HG03558 (cell line): ENCODE results near the gene TPRN.

Experiments
- ATAC-seq: cut with Tn5 transposase; IDR thresholded peaks from one replicate; pipeline ENCODE4 v1.9.1; 2021; ENCODE audit warnings: moderate number of reproducible peaks; ENCODE audit not compliant: unreplicated experiment; ENCODE audit errors: extremely low read depth

Gene TPRN

DNA sequence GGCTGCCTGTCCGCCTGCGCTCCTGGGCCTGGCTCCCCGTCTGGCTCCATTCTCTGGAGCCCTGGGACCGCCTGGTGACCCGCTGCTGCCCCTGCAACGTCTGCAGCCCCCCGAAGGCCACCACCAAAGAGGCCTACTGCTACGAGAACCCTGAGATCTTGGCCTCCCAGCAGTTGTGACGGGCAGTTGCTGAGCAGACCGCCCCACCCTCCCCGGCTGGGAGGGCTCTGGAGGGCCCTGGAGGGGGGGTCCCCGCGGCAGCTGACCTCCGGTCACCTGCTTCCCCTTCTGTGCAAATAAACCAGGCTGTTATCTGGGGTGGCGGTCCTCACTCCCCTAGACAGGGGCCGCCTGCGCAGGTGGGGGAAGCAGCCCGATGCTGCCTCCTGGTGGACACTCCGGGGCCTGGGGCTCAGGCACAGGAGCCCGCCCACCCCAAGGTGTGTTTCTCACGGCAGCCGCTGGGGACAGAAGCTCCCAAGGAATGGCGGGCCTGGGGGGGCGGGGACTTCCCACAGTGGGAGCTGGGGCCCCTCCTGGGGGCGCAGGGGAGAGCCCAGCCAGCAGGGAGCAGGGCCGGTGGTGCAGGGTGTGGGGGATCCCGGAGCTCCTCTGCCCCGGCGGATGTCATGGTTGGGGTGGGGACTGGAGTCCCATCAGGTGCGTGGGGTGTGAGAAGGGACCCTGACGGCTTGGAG, 35.8 kb upstream of the TPRN start:
- no peak for ATAC-seq

DNA sequence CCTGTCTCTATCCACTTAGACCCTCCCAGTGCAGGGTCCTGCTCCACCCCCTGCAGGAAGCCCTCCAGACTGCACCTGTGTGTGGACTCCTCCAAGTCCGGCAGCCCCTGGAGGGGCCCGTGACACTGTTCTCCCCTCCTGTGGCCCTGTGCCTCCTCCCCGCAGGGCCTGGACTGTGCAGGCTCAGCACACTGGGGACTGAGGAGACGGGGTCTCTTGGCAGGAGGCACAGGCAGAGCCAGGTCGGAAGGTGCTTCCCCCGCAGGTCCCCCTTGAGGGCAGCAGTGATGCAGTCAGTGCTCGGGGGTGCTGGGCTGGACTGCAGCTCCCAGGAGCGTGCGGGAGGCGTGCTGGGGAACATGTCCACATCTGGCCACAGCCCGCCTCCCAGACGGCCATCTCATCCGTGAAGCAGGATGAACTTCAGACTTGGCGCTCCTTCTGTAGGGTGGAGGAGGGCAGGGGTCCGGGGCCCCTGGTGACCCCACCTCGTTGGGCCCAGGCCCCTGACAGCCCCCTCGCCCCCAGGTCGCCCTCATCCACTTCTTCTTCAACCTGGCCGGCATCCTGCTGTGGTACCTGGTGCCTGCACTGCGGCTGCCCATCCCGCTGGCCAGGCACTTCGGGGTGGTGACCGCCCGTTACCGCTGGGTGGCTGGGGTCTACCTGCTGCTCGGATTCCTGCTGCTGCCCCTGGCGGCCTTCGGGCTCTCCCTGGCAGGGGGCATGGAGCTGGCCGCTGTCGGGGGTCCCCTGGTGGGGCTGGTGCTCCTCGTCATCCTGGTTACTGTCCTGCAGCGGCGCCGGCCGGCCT, 35.1 kb upstream of the TPRN start:
- no peak for ATAC-seq

DNA sequence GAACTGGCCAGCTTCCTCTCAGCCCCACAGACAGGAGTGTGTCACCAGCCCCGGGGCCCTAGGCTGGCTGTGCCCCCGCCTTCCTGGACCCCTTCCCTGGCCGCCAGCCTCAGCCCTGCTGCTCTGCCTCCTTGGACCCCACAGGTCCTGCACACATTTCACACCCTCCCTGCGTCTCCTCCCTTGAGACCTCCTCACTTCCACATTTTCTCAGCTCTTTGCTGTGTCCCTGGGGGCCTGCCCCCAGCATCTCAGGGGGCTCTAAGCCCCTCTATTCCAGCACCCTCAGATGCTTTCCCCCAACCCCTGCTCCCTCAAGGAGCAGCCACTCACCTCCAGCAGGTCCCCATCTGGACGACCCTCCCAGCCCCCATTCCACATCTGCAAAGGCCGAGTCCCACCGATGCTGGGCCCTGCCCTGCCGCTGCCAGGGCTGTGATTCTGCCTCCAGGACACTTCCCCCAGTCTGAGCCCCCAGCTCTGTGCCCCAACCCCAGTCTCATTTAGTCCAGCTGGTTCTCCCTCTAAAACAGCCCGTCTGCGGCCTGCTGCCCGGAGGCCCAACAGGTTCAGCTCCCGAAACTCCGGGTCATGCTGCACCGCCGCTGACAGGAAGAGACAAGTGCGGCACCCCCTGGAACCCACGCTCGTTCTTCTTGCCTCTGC, 34.4 kb upstream of the TPRN start:
- no peak for ATAC-seq

DNA sequence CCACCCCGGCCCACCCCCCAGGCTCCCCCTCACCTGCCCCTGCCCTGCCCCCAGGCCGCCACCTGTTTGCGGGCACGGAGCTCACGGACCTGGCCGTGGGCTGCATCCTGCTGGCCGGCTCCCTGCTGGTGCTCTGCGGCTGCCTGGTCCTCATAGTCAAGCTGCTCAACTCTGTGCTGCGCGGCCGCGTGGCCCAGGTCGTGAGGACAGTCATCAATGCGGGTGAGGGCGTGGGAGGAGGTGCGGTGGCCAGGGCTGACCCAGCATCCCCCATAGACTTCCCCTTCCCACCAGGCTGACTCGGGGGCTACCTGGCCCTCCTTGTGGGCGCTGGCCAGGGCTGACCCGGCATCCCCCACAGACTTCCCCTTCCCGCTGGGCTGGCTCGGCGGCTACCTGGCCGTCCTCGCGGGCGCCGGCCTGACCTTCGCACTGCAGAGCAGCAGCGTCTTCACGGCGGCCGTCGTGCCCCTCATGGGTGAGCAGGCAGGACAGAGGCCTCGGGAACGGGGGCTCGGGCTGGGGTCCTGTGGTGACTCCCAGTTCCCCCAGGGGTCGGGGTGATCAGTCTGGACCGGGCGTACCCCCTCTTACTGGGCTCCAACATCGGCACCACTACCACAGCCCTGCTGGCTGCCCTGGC, 33.6 kb upstream of the TPRN start:
- no peak for ATAC-seq

DNA sequence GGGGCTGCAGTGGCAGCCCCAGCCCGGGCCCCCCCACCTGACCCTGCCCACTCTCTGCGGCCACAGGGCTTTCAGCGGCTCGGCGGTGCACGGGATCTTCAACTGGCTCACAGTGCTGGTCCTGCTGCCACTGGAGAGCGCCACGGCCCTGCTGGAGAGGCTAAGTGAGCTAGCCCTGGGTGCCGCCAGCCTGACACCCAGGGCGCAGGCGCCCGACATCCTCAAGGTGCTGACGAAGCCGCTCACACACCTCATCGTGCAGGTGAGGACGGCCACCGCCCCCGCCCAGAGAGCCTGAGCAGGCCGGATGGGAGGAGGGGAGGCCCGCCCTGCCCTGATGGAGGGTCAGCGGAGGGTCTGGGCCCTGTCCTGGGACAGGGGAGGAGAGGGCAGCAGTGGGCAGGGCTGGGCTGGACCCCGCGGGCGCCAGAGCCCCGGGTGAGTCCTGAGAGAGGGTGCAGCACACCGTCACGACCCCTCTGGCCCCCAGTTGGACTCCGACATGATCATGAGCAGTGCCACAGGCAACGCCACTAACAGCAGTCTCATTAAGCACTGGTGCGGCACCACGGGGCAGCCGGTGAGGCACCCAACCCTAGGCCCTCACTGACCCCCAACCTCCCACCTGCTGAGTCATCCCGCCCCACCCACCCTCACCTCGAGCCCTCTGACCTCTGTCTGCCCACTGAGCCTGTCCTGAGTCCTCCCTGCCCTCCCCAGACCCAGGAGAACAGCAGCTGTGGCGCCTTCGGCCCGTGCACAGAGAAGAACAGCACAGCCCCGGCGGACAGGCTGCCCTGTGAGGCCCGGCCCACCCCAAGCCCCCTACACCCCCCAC, 32.8 kb upstream of the TPRN start:
- ATAC-seq = no peak

DNA sequence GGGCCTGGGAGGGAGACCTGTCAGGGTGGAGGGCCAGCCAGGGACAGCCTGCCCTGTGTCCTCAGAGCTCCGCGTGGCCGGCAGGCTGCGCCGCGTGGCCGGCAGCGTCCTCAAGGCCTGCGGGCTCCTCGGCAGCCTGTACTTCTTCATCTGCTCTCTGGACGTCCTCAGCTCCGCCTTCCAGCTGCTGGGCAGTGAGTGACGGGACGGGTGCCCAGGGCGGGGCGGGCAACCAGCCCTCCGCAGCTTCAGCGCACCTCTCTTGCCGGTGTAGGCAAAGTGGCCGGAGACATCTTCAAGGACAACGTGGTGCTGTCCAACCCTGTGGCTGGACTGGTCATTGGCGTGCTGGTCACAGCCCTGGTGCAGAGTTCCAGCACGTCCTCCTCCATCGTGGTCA, 32.0 kb upstream of the TPRN start:
- ATAC-seq = no peak

DNA sequence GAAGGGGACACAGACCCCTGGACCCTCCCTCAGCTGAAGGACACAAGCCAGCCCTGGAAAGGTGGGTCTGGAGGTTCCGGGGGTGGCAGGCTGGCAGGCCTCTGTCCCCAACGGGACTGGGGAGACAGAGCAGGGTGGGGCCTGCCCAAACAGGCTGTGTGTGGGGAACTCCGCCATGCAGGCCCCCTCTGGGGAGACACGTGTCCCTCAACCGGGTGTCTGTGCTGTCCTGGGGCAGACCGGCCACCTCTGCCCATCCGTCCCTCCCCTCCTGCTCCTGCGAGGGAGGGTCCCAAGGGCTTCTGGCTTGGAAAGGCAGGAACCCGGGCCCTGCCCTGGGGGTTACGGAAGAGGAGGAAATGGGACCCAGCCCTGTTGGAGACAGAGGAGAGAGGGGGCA, 31.6 kb upstream of the TPRN start:
- ATAC-seq = no peak

DNA sequence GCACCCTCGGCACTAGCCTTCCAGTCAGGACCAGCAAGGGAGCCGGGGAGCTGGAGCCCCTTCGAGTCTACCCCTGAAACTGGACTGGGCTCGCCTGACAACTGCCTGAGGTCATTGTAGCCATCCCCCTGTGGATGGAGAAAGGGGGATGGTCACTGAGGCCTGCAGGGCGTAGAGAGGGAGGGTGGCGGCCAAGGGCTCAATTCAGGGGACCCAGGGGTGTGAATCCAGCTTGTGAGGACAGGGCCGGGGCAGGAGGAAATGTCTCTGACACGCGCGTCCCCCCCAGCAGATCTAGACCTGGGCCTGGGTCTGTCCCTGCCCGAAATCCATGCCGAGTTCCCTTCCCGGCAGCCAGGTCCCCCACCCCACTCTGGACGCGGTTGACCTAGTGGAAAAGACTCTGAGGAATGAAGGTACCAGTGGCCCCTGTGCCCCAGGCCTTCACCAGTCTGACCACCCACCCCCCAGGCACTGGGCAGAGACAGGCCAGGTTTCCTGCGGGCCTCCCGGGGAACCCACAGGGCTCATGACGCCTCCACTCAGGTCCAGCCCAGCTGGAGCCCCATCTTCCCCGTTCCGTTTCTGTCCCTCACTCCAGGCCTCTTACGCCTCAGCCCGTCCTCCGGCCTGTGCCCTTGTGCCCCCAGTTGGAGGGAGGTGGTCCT, 31.0 kb upstream of the TPRN start:
- ATAC-seq = no peak

DNA sequence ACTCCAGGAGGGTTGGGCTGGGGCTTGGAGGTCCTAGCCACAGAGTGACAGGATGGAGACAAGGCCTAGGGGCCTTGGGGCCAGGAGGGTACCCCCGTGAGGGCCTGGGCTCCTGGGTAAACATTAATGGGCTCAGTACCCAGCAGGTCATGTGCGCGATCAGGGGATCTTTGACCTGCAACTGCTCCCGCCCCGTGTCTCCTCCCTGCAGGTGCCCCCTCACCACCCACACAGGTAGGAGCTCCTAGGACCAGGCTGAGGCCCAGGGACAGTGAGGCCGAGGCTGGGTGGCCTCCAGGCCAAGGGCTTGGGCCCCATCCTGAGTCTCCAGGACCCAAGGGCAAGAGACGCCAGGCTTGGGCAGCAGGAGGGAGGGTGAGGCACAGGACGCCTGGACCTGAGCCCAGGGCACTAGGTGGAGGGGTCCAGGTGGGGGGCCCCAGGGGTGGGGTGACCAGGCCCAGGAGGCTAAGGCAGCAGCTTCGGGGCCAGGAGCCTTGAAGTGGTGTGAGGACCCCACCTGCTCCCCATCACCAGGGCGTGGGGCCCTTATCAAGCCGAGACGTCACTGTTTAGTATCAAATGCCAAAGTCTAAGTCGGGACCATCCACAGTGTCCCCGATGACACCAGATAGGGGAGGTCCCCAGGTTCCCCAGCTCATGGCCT, 30.3 kb upstream of the TPRN start, which contains the start of gene SLC34A3:
TSS of gene SLC34A3 (plus strand) at position 197 of the 667 bp plus-strand sequence. CDS start 802 bp downstream, outside the sequence.
- no peak for ATAC-seq

DNA sequence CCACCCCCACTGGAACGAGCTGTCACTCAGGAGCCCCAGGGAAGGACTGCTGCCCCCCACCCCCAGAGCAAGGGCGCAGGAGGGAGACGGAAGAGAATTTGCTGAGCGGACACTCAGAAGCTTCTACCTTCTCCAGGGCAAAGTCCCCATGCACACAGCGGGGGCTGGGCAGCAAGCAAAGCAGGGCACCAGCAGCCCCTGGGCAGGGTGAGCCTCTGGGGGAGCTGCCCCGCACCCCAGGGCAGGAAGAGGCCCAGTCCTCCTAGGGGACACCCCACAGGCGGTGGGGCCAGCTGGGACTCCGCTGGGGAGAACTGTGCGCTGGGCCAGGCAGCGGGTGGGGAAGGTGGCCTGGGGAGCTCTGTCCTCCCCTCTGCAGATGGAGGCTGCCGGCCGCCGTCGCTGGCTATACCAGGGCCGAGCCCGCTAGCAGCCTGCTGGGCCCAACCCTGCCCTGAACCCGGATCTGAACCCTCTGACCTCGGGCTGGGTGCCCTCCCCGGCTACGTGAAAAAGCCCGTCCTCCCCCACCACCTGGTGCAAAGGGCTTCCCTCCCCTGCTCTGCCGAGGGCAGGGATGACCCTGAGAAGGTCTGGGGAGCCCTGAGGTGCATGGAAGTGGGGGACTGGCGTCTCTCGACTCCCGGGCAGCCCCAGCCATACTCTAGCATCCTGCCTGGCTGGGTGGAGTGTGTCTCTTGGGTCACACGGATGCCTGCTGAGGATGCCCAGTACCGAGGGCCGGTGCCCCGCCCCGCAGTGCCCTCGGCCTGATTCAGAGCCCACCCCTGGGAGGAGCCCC, 29.6 kb upstream of the TPRN start:
- ATAC-seq = no peak

DNA sequence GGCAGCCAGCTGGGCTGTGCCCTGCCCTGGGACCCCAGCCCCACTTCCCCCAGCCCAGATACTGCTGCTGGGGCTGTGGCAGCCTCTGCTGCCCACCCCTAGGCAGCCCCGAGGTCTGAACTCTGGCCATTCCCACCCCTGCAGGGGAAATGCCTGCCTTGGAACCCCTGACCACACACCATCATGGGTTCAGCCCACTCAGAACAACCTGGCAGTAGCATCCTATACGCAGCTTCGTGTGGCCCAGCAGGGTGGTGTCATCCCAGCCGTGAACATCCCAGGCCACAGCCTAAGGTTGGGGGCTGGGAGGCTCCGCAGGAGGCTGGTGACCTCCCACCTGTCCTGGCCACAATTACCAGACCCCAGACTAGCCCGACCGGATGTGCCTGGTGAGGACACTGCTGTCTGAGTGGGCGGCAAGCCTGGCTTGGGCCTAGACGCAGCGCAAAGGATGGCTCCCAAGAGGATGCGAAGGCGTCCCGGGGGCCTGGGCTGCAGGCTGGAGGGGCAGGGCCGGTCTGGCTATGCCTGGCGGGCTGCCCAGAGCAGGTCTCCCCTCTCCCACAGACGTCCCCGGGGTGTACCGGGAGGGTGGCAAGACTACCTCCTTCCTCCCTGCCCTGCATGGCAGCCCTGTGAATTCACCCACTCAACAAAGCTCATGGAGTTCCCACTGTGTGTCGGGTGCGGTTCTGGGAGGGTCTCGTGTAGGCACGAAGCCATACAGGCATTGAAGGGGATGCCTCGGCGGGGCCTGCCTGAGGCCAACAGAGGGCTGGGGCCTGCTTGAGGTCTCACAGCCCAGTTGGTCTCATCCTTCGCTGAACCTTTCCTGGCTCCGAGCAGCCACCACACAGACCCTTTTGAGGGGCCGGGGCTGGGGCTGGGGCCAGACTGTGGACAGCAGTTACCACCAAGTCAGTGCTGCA, 28.7 kb upstream of the TPRN start:
- ATAC-seq = no peak

DNA sequence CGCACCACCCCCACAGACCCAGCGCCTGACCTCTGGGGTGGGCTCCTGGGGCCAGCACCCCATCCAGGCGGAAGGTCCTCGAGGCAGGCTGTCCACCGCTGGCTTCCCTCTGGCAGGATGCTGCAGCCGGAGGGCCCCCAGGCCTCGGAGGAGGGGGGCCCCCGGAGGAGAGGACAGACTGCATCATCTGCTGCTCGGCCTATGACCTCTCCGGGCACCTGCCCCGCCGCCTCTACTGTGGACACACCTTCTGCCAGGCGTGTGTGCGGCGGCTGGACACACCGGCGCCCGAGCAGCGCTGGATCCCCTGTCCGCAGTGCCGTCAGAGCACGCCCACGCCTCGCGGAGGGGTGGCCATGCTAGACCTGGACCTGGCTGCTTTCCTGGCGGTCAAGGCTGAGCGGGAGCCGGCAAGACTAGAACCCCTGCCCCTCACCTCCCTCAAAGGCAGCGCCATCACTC, 28.0 kb upstream of the TPRN start:
- ATAC-seq = no peak

DNA sequence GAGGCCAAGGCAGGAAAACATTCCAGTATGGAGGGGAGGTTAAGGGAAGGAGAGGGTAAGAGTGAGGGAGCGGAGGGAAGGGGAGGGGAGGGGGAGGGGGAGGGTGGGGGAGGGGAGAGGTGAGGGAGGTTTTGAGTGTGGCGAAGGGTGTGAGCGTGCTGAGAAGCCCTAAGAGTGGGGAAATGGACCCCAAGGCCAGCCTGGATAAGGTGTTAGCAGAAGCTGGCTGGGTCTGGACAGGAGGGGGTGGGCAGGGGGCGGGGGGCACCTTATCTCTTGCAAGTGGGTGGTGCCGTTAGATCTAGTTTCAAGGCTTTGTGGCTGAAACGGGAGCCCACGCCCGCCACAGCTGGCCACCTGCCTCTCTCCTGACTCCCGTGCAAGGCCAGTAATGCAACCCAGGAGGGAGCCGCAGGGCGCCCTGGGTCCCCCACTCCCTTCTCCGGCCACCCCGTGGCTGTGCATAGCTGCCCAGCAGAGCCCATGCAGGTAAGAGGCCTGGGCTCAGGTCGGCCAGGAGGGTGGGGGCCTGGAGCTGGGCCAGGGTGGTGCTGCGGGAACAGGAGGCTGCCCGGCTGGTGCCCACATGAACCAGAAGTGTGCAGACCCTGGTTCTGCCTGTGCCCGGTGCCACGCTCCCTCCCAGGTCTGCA, 27.4 kb upstream of the TPRN start:
- ATAC-seq = no peak

DNA sequence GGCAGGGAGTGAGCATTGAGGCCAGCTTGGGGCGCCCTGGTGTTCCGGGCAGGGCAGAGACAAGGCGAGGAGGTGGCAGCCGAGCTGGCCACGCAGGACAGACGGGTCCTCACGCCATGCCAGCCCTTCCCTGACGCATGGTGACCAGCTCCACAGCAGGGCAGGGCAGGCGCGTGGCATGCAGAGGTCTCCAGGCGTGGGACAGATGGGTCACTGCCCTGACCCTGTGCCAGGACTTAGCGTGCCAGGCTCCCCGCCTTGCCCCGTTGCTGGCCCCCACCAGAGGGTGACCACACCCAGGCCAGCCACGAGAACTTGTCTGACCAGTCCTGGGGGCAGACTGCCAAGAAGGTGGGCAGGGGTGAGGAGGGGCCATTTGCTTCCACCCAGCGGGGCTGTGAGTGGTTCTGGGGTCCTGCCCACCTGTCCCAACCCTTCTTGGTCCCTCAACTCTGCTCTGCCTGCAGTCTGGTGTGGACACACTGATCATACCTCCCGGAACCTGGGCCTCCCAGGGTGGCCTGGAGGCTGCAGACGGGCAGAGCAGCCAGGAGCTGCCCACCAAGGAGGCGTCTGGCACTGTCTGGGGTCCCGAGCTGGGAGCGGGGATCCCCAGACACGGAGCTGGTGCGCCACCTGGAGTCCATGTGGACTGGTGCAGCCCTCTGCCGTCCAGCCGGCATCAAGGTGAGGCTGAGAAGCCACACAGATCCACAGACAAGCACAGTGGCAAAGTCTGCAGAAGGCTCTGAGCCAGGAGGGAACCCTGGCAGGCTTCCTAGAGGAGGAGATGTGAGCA, 26.7 kb upstream of the TPRN start, which contains the start of gene RNF224:
TSS of gene RNF224 (plus strand) at position 449 of the 799 bp plus-strand sequence. CDS start 834 bp downstream, outside the sequence.
- no peak for ATAC-seq

DNA sequence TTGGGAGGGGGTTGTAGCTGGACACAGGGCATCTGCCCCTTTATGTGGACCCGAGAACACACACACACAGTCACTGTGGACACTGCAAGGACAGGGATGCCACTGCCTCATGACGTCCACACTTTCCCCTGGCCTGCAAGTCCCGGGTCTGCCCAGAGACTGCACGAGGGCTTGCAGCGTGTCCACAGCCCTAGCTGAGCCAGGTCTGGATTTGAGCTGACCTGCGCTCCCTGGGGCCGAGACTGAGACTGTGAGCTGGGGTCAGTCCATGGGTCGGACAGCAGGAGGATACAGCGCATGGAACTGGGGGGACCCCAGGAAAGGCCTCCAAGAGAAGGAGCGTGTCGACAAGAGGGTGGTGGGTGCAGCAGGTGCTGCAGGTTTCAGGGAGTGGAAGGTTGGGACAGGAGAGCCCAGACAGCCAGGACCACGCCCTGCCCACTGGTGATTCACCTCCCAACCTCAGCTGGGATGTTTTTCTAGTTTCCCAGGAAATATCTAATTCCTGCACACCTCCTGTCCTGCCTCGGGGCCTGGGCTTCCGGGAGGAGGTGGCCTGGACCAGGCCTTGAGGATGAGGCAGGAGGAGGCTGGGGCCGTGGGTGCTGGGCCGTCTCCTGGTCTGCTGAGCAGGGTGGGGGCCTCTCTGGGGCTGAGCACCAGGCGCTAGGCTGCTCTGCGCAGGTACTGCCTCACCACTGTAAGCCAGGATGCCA, 26.0 kb upstream of the TPRN start:
- ATAC-seq = no peak
